Effector memory CD4-positive, alpha-beta T cell (primary cell): ENCODE measurements around the gene ZNF280C.
"Not testable (repeated sequence)": the region's sequence is repeated elsewhere in the genome, so short reads cannot be mapped to it uniquely, and the experiment has no call there.

Source experiments
- DNase-seq, 3 donors: peaks; one replicate each; pipeline ENCODE4 v3.0.0-alpha.2; 2020
- H3K27ac ChIP-seq: 2 replicates; pipeline ENCODE4 v1.7.0; 2013; ENCODE audit warnings: mild to moderate bottlenecking, low read length, moderate library complexity; ENCODE audit not compliant: insufficient read depth, poor library complexity, severe bottlenecking
- H3K27me3 ChIP-seq: replicated peaks from 2 replicates; pipeline ENCODE4 v1.7.0; 2013; ENCODE audit warnings: mild to moderate bottlenecking, low read length; ENCODE audit not compliant: insufficient read depth, control insufficient read depth, poor library complexity, severe bottlenecking
- H3K36me3 ChIP-seq: 2 replicates; pipeline ENCODE4 v1.7.0; 2013; ENCODE audit warnings: mild to moderate bottlenecking, low read length, moderate library complexity; ENCODE audit not compliant: control insufficient read depth, insufficient read depth
- H3K4me1 ChIP-seq: 2 replicates; pipeline ENCODE4 v1.7.0; 2013; ENCODE audit warnings: low read length, mild to moderate bottlenecking; ENCODE audit not compliant: control insufficient read depth, insufficient read depth, poor library complexity, severe bottlenecking
- H3K4me3 ChIP-seq: 2 replicates; pipeline ENCODE4 v1.7.0; 2013; ENCODE audit warnings: low read length, low read depth, mild to moderate bottlenecking; ENCODE audit not compliant: insufficient read depth, poor library complexity, severe bottlenecking
- H3K9me3 ChIP-seq: 2 replicates; pipeline ENCODE4 v1.7.0; 2013; ENCODE audit warnings: mild to moderate bottlenecking, low read length, moderate library complexity; ENCODE audit not compliant: control insufficient read depth

The ZNF280C gene

GRCh38 chrX:130262231-130262630 is 6.5 kb downstream of the ZNF280C start:
- no peak overlapping the region for H3K27ac ChIP-seq

DNA sequence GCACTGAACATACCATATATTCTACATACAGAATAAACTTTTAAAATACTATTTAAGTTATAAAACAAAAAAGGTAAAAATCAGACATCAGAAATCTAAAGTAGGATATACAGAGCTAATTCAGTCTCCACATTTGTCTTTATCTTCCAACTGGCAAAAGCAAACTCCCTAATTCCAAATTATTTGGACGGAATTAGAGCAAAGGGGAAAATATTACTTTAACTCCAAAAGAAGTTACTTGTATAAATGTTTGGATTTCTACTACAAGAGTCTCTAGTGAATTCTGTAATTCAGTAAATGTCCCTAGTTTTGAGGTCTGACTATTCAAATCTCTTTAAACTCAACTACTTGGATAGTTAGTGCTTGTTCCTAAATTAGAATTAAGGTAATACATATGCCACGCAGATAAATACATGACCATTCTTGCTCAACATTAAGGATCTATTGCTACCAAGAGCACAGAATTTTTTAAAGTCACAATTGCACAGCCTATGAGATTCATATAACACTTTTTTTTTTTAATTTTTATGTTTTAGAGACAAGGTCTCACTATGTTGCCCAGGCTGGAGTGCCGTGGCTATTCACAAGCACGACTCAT is 7.3 kb downstream of the ZNF280C start:
- no peaks in the 10 kb centered on the region for H3K36me3 ChIP-seq
- no peak for DNase-seq
- H3K4me1 ChIP-seq = no peaks in the 10 kb centered on the region
- H3K27ac ChIP-seq = no peak overlapping the region
- no peak overlapping the region for H3K4me3 ChIP-seq
- H3K27me3 ChIP-seq = no peaks in the 10 kb centered on the region
- no peaks in the 10 kb centered on the region for H3K9me3 ChIP-seq

More at GRCh38 chrX:130262231-130262630, 6.5 kb downstream of the ZNF280C start:
- Histone ChIP-seq H3K9me3 (no peaks in the 10 kb centered on the region), H3K36me3 (no peaks in the 10 kb centered on the region), H3K27me3 (no peaks in the 10 kb centered on the region), H3K4me3 (no peak overlapping the region), H3K4me1 (no peaks in the 10 kb centered on the region)
- no peak for DNase-seq

DNA sequence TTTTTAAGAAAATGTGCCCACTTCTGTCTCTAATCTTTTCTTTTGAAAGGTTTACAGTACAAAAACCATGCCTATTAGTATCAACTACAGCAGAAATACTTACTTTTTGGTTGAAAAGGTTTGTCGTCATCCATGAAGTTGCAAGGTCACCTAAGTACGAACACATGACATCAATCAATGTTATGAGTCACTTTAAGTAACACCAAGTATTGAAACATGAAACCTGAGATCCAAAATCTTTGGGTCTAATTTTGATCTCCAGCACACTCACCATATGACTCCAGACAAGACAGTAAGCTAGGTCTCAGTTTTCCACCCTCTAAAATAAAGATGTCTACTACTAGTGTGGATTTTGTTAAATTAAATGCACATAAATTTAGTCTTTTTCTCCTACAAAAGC is 8.4 kb downstream of the ZNF280C start:
- no peak for DNase-seq

DNA sequence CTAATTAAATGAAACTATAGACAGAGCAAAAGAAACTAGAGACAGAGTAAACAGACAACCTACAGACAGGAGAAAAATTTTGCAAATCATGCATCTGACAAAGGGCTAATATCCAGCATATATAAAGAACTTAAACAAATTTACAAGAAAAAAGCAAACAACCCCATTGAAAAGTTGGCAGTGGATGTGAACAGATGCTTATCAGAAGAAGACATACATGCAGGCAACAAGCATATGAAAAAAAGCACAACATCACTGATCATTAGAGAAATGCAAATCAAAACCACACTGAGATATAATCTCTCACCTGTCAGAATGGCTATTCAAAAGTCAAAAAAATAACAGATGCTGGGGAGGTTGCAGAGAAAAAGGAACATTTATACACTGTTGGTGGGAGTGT is 14.8 kb downstream of the ZNF280C start:
- Histone ChIP-seq H3K36me3 (no peaks in the 10 kb centered on the region), H3K9me3 (no peaks in the 10 kb centered on the region), H3K27me3 (no peaks in the 10 kb centered on the region), H3K4me3 (no peak overlapping the region), H3K4me1 (no peaks in the 10 kb centered on the region), H3K27ac (no peak overlapping the region)
- DNase-seq = no peak

More for the DNA sequence above, 8.4 kb downstream of the ZNF280C start:
- H3K27me3 ChIP-seq = no peaks in the 10 kb centered on the region
- no peaks in the 10 kb centered on the region for H3K36me3 ChIP-seq
- H3K4me3 ChIP-seq = no peak overlapping the region
- H3K9me3 ChIP-seq = no peaks in the 10 kb centered on the region
- no peak overlapping the region for H3K27ac ChIP-seq
- no peaks in the 10 kb centered on the region for H3K4me1 ChIP-seq

DNA sequence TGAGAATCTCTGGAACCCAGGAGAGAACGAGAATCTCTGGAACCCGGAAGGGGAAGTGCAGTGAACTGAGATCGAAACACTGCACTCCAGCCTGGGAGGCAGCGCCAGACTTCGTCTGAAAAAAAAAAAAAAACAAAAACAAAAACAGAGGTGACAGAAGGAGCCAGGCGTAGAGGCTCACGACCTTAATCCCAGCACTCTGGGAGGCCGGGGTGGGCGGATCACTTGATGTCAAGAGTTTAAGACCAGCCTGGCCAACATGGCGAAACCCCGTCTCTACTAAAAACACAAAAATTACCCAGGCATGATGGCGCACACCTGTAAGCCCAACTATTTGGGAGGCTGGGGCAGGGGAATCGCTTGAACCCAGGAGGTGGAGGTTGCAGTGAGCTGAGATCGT is 17.0 kb downstream of the ZNF280C start:
- H3K27ac ChIP-seq = no peak overlapping the region
- no peaks in the 10 kb centered on the region for H3K4me1 ChIP-seq
- no peaks in the 10 kb centered on the region for H3K9me3 ChIP-seq
- no peaks in the 10 kb centered on the region for H3K27me3 ChIP-seq
- no peak for DNase-seq
- no peaks in the 10 kb centered on the region for H3K36me3 ChIP-seq
- no peak overlapping the region for H3K4me3 ChIP-seq

DNA sequence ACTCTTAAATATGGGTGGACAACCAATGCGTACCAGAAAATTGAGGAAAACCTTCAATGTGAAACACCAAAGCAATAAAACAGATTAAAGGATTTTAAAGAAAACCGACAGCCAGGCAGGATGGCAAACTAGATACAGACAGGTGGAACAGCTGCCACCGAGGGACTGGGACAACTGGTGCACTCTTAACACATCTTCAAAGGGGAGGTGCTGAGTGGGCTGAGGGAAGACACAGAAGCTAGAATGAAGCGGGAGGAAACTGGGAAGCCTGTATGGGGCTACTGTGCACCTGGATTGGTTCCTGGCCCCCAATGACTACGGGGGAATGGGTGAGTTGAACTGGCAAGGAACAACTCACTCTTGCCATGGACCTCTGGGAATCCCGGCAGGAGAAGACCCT is 20.7 kb downstream of the ZNF280C start:
- Histone ChIP-seq H3K27me3 (no peaks in the 10 kb centered on the region), H3K4me1 (no peaks in the 10 kb centered on the region), H3K27ac (no peak overlapping the region), H3K9me3 (no peaks in the 10 kb centered on the region), H3K4me3 (no peak overlapping the region), H3K36me3 (no peaks in the 10 kb centered on the region)
- no peak for DNase-seq

DNA sequence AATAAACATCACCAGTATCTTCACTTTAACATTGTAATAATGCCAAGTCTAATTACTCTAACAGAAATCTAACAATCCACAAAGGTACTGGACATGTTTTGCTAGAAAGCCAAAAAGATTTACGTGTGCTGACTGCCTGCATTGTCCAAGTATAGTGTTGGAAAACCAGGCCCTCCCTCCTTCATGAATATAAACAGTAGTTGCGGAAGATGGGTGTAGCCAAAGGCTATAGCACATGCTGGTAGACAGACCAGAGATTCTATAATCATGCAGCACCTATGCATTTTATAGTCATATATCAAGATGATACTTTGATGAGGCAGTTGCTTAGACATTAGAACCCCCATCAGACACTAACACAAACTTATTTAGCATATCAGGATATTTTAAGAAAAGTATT is 22.6 kb downstream of the ZNF280C start:
- no peak overlapping the region for H3K27ac ChIP-seq
- H3K4me3 ChIP-seq = no peak overlapping the region
- H3K4me1 ChIP-seq = no peaks in the 10 kb centered on the region
- no peak for DNase-seq
- H3K27me3 ChIP-seq = no peaks in the 10 kb centered on the region
- no peaks in the 10 kb centered on the region for H3K9me3 ChIP-seq
- H3K36me3 ChIP-seq = no peaks in the 10 kb centered on the region

DNA sequence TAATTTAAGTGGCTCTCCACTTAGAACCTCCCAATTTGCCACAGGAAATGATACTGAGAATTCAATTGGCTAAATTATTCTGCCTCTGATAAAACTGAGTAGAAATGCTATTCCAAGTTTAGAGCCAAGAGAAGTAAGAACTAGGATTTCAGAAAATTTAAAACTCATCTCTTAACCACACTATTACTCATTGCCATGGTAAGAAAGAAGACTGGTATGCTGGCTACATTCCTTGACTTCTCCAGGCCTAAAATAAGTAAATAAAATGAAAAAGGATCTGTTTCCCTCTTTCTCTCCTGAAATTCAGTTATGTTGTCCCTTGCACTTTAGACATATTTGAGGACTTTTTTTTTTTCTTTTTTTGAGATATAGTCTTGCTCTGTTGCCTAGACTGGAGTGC is 23.3 kb downstream of the ZNF280C start:
- DNase-seq = no peak
- no peaks in the 10 kb centered on the region for H3K4me1 ChIP-seq
- no peaks in the 10 kb centered on the region for H3K9me3 ChIP-seq
- H3K27me3 ChIP-seq = no peaks in the 10 kb centered on the region
- no peak overlapping the region for H3K4me3 ChIP-seq
- no peaks in the 10 kb centered on the region for H3K36me3 ChIP-seq
- no peak overlapping the region for H3K27ac ChIP-seq

DNA sequence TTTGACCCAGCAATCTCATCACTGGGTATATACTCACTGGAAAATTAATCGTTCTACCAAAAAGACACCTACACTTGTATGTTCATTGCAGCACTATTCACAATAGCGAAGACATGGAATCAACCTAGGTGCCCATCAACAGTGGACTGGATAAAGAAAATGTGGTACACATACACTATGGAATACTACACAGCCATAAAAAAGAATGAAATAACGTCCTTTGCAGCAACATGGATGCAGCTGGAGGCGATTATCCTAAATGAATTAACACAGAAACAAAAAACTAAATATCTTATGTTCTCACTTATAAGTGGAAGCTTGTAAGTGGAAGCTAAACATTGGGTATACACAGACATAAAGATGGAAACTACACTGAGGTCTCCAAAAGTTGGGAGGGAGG is 37.5 kb downstream of the ZNF280C start:
- H3K27me3 ChIP-seq, DNase-seq, H3K4me3 ChIP-seq, H3K4me1 ChIP-seq, H3K27ac ChIP-seq, H3K36me3 ChIP-seq, H3K9me3 ChIP-seq: not testable (repeated sequence)

- Histone ChIP-seq H3K27me3 (no peaks in the 10 kb centered on the region), H3K27ac (no peak overlapping the region), H3K4me1 (no peaks in the 10 kb centered on the region), H3K4me3 (no peak overlapping the region), H3K36me3 (no peaks in the 10 kb centered on the region), H3K9me3 (no peaks in the 10 kb centered on the region)
- DNase-seq = no peak
These were observed 39.8 kb downstream of the ZNF280C start for GRCh38 chrX:130228871-130229270.
